HG03460 (cell line): ENCODE results near the gene ACTR8.

Experiments
- ATAC-seq: cut with Tn5 transposase; IDR thresholded peaks from one replicate; pipeline ENCODE4 v1.9.1; 2021; ENCODE audit not compliant: unreplicated experiment

The ACTR8 gene

DNA sequence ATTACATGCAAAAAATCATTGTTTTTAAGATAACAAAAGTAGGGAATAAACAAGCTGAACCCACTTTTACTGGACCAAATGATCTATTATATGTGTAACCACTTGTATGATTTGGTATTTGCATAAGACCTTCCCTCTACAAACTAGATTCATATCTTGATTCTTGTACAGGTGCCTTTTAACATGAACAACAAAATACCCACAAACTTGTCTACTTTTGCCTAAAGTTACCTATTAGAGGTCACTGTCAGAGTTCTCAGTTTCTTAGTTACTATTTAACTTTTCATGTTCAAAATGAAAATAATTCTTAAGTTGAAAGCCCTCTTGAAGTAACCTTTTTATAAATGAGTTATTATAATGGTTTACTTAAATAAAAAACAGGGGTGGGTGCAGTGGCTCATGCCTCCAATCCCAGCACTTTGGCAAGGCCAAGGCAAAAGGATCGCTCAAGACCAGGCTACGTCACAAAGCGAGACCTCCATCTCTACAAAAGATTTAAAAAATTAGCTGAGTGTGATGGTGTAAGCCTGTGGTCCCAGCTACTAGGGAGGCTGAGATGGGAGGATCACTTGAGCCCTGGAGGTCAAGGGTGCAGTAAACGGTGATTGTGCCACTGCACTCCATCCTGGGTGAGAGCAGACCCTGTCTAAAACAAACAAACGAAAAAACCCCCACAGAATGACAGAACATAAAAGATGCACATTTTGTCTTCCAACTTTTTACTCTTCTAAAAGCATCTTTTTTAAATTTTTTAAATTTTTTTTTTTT lies 16.0 kb downstream of the ACTR8 start:
- peak; percentile 76 for ATAC-seq

DNA sequence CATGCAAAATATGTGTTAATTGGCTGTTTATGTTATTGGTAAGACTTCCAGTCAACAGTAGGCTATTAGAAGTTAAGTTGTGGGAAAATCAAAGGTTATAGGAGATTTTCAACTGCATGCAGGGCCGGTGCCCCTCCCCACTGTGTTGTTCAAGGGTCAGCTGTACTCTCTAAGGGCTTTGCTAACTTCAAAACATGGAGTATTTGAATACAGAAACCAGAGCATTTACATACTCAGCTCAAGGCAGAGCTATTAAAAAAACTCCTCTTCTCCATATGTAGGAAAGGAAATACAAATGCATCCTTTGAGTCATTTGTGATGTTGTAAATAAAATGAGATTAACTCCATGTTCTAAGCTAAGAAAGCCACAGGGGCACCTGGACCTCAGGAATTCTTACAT lies 18.8 kb downstream of the ACTR8 start:
- no peak for ATAC-seq

DNA sequence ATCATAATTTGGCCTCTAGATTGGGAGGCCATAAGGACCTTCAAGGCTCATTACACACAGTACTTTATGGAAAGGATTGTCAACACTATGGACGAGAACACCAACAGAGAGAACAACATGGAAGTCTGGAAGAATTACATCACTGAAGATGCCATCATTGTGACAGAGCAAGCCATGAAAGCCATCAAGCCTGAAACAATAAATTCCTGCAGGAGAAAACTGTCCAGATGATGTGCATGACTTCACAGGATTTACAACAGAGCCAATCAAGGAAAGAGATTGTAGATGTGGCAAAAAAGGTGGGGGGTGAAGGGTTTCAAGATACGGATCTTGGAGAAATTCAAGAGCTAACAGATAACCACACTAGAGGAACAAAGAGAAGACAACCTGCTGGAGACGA lies 19.7 kb downstream of the ACTR8 start:
- no peak for ATAC-seq

DNA sequence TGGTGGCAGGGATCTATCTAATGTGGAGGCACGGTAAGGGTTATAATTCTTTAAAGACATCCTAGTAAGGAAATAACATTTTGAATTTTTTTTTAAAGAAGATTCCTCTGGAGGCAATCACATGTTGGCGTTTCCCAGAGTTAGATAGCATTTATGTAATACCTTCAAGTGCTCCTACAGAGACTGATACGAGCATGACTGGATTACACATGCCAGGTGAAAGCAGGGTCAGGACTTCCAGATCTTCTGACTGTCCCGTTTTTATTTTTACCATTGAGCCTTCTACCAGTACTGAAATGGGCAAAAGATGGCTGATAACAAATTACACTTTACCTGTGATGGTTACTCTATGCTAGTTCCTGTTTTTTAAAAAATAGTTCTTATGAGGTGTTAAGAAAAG lies 21.8 kb downstream of the ACTR8 start:
- ATAC-seq, result no peak

DNA sequence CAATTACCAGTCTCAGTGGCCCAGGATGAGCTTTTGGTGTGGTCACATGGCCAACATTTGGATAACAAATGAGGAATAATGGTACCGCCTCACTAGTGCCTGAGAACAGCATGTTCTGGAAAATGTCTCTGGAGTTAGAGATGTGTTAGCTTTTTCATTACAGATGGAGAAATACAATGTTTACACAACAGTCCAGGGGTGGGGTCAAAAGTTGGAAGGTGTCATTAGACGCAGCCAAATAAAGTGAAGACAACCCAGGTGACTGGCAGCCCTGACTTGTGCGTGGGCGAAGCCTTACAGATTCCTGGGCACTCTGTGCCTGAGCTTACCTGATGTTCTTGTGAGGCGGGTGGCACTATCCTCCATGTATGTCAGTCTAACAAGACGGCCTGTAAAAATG lies 22.8 kb downstream of the ACTR8 start:
- no peak for ATAC-seq

DNA sequence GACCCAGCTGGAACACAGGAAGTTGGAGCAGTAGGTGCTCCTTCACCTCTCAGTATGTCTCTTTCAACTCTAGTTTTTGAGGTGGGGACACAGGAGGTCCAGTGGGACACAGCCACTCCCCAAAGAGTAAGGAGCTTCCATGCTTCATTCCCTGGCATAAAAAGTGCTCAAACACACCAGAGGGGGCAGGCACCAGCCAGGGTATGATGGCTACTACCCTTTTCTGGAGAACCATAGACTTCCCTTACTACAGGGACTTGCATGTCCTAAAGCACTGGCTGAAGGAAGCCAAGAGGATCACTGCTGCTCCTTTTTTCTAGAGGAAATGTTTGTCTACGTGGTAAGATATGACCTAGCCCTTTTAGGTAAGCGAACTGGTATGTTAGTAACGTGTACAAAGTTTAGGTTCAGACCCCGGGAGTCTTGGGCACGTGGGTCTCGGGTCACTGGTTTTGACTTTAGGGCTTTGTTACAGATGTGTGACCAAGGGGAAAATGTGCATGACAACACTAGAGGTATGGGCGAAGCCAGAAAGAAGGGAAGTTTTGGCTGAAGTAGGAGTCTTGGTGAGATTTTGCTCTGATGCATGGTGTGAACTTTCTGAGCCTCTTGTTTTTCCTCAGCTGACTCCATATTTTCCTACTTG lies 23.7 kb downstream of the ACTR8 start:
- ATAC-seq, result no peak

DNA sequence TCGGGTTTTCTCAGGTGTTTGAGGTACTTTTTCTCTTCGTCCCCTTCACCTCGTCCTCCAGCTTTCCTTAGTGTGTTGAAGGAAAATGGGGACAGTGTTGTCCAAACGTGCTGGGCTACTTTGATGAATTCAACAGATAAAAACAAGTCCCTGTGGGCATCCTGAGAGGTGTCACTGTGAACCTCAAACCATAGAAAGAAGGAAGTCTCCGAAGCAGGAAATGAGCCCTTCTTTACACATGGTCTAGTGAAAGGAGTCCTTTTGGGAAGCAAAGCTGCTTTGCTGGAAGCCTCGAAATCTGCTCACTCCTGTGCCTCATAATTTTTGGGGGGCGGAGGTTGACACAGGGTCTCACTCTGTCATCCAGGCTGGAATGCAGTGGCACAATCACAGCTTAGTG lies 25.0 kb downstream of the ACTR8 start:
- ATAC-seq, result peak; percentile 68

DNA sequence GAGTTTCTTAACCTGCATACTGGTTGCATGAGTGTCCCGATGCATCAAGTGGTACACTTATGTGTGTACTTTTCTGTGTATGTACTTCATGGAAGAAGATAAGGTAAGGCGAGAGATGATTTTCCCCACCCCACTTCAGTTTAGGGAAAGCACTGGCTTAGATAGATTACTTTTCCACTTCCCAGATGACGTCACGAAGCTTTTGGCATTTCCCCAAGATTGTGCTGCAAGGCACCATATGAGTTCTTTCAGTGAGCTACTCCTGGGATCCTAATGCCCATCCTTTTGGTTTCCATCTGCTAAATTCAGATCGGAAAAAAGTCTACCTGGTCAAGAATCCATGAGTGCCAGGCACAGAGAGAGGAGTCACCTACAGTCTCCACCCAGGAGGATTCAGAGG lies 31.1 kb downstream of the ACTR8 start:
- ATAC-seq, result no peak

DNA sequence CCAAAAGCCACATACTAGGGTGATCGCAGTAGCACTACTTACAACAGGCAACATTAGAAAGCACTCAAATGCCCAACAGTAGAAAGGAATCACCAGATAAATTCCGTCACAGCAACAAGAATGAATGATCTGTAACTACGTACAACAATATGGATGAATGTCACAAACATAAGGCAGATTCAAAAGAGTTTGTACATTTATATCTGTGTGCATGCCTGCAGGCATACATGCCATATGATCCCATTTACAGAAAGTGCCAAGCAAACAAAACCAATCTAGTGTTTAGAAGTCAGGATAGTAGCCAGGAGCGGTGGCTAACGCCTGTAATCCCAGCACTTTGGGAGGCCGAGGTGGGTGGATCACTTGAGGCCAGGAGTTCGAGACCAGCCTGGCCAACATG lies 32.0 kb downstream of the ACTR8 start:
- no peak for ATAC-seq

DNA sequence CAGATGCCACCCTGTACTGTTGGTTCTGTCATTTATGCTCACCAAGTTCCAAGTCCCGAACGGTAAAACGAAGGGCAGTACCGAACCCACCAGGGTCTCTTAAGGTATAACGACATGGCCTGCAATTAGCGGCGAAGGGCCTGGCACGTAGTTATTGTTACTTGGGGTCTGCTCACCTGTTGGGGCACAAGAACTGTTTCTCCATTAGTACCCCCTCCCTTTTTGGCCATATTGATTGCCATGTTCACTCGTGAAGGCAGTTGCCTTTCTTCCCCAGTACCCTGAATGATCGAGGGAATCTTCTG lies 35.1 kb downstream of the ACTR8 start:
- no peak for ATAC-seq

DNA sequence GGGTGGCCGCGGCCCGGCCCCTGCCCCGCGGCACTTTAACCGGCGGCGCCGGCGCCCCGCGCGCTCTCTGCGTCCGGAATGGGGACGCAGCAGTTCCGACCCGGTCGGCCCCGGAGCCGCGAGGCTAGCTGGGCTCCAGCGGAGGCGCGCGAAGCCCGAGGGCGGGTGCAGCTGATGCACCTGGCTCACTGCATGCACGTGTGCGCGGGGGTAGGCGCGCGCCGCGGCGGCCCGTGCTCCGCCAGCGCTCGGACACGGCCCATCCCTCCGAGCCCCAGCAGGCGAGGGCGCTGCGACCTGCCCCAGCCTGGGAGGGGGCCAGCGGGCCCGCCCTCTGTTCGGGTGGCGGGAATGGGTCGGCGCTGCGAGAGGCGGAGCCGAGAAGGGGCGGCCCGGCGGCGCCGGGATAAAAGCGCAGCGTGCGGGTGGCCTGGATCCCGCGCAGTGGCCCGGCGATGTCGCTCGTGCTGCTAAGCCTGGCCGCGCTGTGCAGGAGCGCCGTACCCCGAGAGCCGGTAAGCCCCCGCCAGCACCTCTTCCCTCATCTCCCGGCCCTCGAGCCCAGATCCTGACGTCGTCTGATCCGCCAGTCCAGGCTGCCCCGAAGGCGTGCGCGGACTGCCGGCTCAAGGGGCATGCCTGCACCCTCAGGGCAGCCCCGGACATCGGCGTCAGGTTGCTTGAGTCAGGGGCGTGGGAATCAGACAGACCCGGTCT lies 35.7 kb downstream of the ACTR8 start, which contains the start of the genes CHDH and IL17RB:
TSS of gene CHDH (minus strand) at position 286 of the 717 bp plus-strand sequence. CDS start 22,411 bp downstream, outside the sequence.
TSS of gene IL17RB (plus strand) at position 435 of the 717 bp plus-strand sequence. CDS start at position 456, 21 bp downstream.
- peak; percentile 31 for ATAC-seq

DNA sequence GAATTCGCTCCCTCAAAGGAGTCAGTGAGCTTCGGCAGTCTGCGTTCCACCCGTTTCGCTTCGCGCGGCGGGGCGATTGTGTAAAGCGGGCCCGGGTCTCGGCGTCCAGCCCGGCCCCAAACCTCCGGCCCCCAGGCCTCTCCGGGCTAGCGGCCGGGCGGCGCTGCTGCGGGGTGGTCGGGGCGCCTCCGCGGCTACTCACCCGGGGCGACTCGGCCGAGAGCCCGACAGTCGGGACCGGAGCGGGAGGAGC lies 36.1 kb downstream of the ACTR8 start:
- peak; percentile 1 for ATAC-seq

DNA sequence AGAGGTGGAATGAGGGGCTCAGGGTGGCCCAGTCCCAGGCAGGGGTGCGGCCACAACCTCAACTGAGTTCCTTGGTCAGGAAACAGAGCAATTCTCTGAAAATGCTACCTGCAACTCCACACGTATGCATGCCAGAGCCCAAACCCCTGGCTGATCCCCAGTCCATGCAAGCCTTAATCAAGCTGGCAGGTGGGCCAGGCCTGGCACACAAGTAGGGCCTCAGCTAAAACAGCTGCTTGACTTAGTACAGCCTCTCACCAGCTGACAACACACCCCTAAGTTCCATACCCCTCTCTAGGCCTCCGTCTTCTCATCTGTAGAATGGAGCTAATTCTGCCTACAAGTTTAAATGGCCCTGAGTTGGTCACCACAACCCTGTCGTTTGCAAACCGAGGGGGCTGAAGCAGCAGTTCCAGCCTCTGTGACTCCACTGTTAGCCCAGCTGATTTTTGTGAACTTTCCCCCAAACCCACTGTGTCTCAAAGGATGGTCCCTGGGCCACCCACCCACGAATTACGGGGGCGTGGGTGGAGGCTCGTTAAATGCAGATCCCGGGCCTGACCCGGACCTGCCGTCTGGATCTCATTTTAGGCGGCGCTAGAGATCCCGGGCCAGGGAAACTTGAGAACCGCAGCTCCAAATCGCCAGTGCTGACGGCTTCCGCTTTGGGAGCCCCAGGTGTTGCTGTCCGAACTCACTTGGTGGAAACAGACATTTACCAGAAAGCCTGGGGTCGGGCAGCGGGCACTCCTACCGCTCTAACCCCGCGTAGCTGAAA lies 36.7 kb downstream of the ACTR8 start:
- peak; percentile 15 for ATAC-seq

DNA sequence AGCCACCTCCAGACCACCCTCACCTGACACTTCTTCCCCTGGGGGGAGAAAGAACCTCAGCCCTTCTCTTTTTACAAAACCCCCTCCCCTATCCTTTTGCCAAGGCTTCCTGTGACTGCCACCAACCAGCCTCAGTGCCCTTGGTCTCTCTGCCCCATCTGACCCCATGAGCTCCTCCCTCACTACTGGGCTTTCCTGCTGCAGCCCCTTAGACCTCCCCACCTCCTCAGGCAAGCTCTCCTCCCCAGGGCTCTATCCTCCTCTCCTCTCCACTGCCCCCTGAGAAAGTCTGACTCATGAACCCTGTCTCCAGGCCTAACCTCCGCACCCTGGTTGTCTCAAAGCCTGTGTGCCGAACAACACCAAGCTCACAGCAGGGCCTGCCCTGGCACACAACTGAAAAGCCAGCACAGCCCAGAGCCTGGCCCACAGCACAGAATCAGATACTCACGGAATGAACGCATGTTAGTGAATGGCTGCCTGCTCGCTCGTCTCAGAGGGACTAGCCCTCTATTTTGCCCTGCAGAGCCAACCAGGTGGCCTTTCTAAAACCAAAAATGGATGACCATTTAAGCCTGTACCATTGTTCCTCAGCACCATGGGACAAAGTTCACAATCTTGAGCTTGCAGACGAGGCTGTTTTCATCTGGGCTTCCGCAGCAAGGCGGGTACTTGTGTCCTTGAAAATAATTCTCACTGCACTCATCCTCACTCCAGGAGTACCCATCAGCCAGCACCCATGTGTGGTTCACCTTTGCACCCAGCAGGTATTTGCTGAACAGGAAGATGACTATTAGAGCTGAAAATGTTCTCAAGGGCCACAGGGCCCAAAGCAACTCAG lies 37.5 kb downstream of the ACTR8 start:
- peak; percentile 4 for ATAC-seq

DNA sequence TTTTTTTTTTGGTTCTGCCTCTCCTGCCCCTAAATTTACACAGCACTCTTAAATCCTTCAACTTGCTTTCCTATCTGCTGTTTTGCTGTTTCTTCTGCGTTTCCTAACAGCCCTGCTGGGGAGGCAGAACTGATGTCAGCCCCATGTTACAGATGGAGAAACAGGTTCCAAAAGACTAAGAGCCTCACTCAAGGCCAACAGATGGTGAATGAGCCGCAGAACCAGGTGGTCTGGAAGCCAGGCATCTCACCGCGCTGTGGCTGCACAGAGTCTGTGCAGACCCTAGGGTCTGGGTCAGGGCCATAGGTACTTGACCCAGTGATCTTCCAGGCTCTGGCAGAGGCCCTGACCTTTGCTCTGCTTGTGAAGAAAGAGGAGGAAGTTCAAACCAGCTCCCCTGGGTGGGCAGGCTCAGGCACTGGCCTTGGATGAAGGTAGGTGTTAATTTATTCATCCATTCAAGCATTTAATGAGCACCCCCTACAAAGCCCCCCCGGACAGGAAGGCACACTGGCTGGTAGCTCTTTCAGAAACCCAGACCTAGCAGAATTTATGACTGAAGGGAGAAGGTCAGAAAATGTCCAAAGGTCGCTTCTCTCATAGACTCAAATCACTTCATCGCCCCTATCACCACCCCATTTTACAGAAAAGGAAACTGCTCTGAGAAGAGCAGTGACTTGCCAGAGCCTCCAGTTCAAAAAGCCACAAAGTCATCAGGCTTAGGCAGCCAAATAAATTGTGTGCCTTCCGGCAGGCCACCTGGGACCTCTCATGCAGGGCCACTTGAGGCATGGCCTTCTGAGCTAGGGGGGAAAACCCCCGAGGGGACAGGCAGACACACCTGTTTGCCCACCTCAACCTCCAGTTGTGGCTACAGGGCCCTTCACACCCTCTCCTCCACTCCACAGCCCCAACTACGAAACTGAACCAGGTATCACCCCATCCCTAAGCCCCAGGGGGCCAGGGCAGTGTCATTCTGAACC lies 38.5 kb downstream of the ACTR8 start:
- peak; percentile 46 for ATAC-seq

DNA sequence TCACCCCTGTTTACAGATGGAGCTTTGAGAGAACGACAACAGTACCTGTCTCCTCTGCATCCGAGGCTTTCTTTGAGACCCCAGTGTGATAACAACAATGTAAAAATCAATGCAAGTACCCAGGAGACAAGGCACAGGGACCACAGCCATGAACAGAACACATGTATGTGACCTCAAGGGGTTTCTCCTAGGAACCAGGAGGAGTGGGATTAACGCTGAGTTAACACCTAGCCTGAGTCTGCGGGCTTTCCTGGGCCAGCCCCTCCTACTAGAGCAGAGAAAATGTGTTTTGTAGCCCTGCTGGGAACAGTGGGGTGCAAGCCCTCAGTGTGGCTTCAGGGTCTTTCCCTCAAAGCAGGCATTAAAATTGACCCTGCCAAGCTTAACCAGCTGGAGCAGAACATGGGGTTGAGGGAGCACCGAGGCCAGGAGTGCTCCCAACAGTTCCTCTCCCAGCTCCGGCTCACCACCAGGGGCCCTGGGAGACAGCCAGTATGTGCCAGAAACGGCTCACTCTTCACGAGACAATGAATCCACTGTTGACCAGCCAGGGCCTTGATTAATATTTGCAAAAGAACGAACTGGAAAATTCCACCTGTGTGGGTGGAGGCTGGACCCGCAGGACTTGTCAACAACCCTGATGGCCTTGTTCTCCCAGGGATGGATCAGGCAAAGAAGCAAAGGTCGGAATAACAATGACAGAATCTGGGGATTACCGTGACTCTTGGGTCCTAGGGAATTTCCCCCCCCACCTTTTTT lies 39.3 kb downstream of the ACTR8 start:
- ATAC-seq, result no peak

DNA sequence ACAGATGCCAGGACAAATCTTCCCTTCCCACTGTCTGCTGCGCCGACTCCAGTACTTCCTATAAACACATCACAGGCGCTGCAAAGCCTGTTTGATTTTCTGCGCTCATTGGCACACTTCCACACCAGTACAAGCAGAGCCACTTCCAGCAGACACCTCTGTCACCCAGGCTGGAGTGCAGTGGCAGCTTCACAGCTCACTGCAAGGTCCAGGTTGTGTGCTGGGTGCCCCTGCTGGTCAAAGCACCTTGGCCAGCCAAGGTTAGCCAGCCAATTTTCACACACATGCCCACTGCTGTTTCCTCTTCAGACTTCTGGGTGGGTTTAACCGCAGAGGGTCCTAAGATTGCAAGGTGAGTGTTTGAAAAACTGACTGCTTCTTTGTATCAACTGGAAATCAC lies 40.7 kb downstream of the ACTR8 start:
- no peak for ATAC-seq

DNA sequence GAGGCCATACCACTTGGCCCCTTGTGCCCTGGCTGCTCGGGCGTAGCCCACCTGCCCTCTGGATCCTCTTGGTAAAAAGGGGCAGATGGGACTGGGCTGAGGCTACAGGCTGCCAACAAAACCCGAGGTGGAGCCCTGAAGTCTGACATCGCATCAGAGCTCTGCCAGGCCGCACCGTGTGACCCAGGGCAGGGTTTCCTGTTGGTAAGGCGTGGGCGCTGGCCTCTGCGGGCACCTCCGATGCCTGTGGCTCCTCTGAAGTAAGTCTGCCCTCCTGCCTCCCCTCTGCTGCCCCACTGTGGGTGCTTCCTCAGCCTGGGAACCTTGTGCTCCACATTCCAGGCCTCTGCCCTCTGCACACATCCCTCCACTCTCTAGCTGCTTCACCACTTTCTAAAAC lies 44.6 kb downstream of the ACTR8 start:
- no peak for ATAC-seq
